Type B pancreatic cell (in vitro differentiated cells): ENCODE data around the gene RHO. TPM values are rescaled to one million over a fixed set of nuclear protein-coding genes. Genes with fewer than 3 reads are reported as not detected.

ENCODE experiments used
- DNase-seq: peaks from one replicate; pipeline ENCODE4 v3.0.0; 2021; ENCODE audit warnings: mixed read lengths; ENCODE audit not compliant: unreplicated experiment; ENCODE audit errors: extremely low spot score
- H3K27ac Mint-ChIP-seq: 2 replicates; pipeline ENCODE4 v1.8.0; 2021; ENCODE audit warnings: mild to moderate bottlenecking, mixed read lengths
- H3K27me3 Mint-ChIP-seq: 2 replicates; pipeline ENCODE4 v1.8.0; 2021; ENCODE audit warnings: mixed read lengths
- H3K36me3 Mint-ChIP-seq: 2 replicates; pipeline ENCODE4 v1.8.0; 2021; ENCODE audit warnings: mixed read lengths
- H3K4me1 Mint-ChIP-seq: one replicate; pipeline ENCODE4 v1.8.0; 2021; ENCODE audit warnings: mixed read lengths; ENCODE audit not compliant: unreplicated experiment
- H3K4me3 Mint-ChIP-seq: 2 replicates; pipeline ENCODE4 v1.8.0; 2021; ENCODE audit warnings: mild to moderate bottlenecking, mixed read lengths
- H3K9me3 Mint-ChIP-seq: 2 replicates; pipeline ENCODE4 v1.8.0; 2021; ENCODE audit warnings: mixed read lengths
- total RNA-seq: library from RNA; stranded (reverse); gene quantifications from 2 replicates; pipeline ENCODE4 v1.2.1, GENCODE V29; 2021; ENCODE audit warnings: low replicate concordance
- TF ChIP-seq, protein P1 (sequence below): fragments of 200-600 bp; sonication (generic); conservative IDR thresholded peaks from 2 replicates; pipeline ENCODE4 v1.5.0; 2021; ENCODE audit warnings: antibody characterized with exemption, mild to moderate bottlenecking

RHO gene
- total RNA-seq, 1 donor from 2014 or later = not detected

GRCh38 chr3:129518581-129518980 lies 9.9 kb upstream of the RHO start:
- H3K9me3 Mint-ChIP-seq = no peaks in the 10 kb centered on the region
- peaks cover 3% of the 10 kb centered on the region for H3K36me3 Mint-ChIP-seq
- no peak for DNase-seq

DNA sequence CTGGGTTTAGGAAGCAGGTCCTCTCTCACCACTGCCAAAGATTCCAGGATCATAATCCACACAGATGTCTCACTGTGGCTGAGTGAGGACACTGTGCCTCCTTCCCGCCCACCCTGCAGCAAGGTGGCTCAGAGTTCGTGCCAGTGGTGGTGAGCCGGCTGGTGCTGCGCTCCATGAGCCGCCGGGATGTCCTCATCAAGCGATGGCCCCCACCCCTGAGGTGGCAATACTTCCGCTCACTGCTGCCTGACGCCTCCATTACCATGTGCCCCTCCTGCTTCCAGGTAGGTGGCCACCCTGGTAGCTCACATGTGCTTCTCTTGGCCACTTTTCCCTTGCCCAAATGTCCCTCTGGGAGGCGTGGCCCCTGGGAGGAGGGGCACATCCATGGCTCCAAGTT lies 9.0 kb upstream of the RHO start:
- TF ChIP-seq, protein P1, sequence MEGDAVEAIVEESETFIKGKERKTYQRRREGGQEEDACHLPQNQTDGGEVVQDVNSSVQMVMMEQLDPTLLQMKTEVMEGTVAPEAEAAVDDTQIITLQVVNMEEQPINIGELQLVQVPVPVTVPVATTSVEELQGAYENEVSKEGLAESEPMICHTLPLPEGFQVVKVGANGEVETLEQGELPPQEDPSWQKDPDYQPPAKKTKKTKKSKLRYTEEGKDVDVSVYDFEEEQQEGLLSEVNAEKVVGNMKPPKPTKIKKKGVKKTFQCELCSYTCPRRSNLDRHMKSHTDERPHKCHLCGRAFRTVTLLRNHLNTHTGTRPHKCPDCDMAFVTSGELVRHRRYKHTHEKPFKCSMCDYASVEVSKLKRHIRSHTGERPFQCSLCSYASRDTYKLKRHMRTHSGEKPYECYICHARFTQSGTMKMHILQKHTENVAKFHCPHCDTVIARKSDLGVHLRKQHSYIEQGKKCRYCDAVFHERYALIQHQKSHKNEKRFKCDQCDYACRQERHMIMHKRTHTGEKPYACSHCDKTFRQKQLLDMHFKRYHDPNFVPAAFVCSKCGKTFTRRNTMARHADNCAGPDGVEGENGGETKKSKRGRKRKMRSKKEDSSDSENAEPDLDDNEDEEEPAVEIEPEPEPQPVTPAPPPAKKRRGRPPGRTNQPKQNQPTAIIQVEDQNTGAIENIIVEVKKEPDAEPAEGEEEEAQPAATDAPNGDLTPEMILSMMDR = no peak
- no peak for DNase-seq
- Mint-ChIP-seq H3K4me3 (no peak overlapping the region), H3K27ac (no peak overlapping the region), H3K4me1 (peaks cover 14% of the 10 kb centered on the region), H3K27me3 (no peaks in the 10 kb centered on the region), H3K36me3 (peaks cover 3% of the 10 kb centered on the region), H3K9me3 (no peaks in the 10 kb centered on the region)

More at GRCh38 chr3:129518581-129518980, 9.9 kb upstream of the RHO start:
- TF ChIP-seq, protein P1 = no peak
- Mint-ChIP-seq H3K4me1 (peaks cover 14% of the 10 kb centered on the region), H3K4me3 (no peak overlapping the region), H3K27me3 (no peaks in the 10 kb centered on the region), H3K27ac (no peak overlapping the region)

- H3K4me3 Mint-ChIP-seq = no peak overlapping the region
- peaks cover 14% of the 10 kb centered on the region for H3K4me1 Mint-ChIP-seq
- peaks cover 3% of the 10 kb centered on the region for H3K36me3 Mint-ChIP-seq
These were observed 8.3 kb upstream of the RHO start for GRCh38 chr3:129519896-129520715.

DNA sequence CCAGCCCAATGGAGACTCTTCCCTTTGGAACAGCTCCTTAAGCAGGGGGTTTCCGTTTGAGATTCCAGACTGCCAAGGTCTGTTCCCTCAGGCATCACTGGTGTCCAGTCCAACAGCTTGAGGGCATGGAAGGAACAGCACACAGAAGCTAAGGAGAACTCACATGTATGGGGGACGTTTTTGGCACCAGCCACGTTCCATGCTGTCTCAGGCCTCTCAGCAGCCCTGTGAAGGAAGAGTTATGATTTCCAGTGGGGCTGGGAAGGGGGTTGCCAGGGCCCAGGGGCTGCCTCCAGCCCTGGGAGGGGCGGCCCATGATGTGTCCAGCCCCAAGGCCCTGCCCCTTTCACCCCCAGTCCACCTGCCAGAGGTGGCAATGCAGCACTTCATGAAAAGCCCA lies 7.5 kb upstream of the RHO start:
- Mint-ChIP-seq H3K27ac (no peak overlapping the region), H3K27me3 (no peaks in the 10 kb centered on the region), H3K36me3 (peaks cover 3% of the 10 kb centered on the region), H3K4me3 (no peak overlapping the region), H3K4me1 (peaks cover 14% of the 10 kb centered on the region), H3K9me3 (no peaks in the 10 kb centered on the region)
- no peak for DNase-seq
- TF ChIP-seq, protein P1 = no peak

More at GRCh38 chr3:129519896-129520715, 8.3 kb upstream of the RHO start:
- H3K27me3 Mint-ChIP-seq = no peaks in the 10 kb centered on the region
- TF ChIP-seq, protein P1 = no peak
- no peaks in the 10 kb centered on the region for H3K9me3 Mint-ChIP-seq
- no peak for DNase-seq
- H3K27ac Mint-ChIP-seq = no peak overlapping the region

DNA sequence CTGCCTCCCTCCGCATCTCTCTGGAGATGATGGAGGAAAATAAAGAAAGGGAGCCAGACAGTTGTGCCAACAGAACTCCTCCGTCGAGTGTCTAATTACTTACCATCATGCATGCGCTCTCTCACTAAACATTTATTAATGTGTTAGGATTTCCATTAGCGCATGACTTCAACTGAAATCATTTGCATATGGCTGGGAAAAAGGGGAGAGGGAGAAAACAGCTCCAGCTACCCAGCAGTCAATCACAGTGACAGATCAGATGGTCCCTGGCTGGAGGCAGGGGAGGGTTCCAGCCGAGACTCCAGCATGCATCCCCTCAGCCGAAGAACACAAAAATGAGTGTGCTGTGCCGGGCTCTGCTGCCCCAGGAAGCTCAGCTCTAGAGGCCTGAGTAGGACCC lies 6.8 kb upstream of the RHO start:
- TF ChIP-seq, protein P1 = no peak
- no peak overlapping the region for H3K4me3 Mint-ChIP-seq
- no peak for DNase-seq
- H3K36me3 Mint-ChIP-seq = peaks cover 3% of the 10 kb centered on the region
- no peak overlapping the region for H3K27ac Mint-ChIP-seq
- H3K4me1 Mint-ChIP-seq = peaks cover 18% of the 10 kb centered on the region
- no peaks in the 10 kb centered on the region for H3K27me3 Mint-ChIP-seq
- no peaks in the 10 kb centered on the region for H3K9me3 Mint-ChIP-seq
